IMR-90 (cell line): ENCODE results near the gene DTNA.

Experiments
- MAFK ChIP-seq: IDR thresholded peaks from 2 replicates; pipeline ENCODE4 v1.6.1; 2012; ENCODE audit warnings: low read depth, low read length, improper control_type of control experiment
- POLR2A ChIP-seq: IDR thresholded peaks from 2 replicates; pipeline ENCODE4 v1.6.1; 2012; ENCODE audit warnings: mild to moderate bottlenecking, low read depth, low read length
- SMC3 ChIP-seq: fragments of 150-350 bp; IDR thresholded peaks from 2 replicates; pipeline ENCODE4 v1.6.1; 2016; ENCODE audit warnings: low read depth, mild to moderate bottlenecking, antibody characterized with exemption, low read length, moderate library complexity
- TF ChIP-seq, protein P1 (sequence below): conservative IDR thresholded peaks from 2 replicates; pipeline ENCODE4 v1.5.1; 2012; ENCODE audit warnings: mild to moderate bottlenecking, low read depth, low read length, improper control_type of control experiment

DNA sequence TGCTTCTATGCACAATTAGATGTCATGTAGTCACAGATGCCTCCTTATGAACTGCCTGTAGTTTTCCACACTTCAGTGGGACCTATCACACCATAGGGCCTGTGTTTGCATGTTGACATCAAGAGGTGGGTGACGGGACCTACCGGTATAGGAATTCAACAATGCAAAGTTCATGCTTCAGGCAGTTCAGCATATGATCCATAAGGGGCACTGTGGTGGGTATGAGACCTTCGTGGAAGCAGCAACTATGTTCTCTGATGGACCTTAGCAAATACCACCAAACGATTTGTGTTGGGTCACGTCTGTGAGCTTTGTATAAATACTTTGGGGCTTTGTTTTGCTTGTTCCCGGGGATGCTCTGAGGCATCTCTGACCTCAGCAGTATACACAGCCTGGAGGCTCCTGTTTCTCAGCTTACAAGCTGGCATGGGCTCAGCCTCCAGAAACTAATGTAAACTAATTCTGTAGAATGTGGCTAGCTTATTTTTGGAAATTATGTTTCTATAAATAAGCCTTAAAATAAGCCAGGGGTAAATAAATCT, 111.6 kb downstream of the DTNA start:
- TF ChIP-seq, protein P1, sequence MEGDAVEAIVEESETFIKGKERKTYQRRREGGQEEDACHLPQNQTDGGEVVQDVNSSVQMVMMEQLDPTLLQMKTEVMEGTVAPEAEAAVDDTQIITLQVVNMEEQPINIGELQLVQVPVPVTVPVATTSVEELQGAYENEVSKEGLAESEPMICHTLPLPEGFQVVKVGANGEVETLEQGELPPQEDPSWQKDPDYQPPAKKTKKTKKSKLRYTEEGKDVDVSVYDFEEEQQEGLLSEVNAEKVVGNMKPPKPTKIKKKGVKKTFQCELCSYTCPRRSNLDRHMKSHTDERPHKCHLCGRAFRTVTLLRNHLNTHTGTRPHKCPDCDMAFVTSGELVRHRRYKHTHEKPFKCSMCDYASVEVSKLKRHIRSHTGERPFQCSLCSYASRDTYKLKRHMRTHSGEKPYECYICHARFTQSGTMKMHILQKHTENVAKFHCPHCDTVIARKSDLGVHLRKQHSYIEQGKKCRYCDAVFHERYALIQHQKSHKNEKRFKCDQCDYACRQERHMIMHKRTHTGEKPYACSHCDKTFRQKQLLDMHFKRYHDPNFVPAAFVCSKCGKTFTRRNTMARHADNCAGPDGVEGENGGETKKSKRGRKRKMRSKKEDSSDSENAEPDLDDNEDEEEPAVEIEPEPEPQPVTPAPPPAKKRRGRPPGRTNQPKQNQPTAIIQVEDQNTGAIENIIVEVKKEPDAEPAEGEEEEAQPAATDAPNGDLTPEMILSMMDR, result no peak
- TF ChIP-seq POLR2A (no peak), SMC3 (no peak), MAFK (no peak)
